Thymus (tissue), 11 donors: ENCODE data around the gene ARHGAP25. TPM values are rescaled to one million over a fixed set of nuclear protein-coding genes. Genes with fewer than 3 reads are reported as not detected.
A peak's percentile ranks its signal among the peaks of the same experiment; 100 is the strongest.

Source experiments
- DNase-seq, 9 donors: peaks; one replicate each; pipeline ENCODE4 v3.0.0-alpha.2; 2013; ENCODE audit warnings: low spot score in 9 of 9, low read depth in 6 of 9, missing footprints in 1 of 9
- H3K27ac ChIP-seq, 2 donors: one replicate each; pipeline ENCODE4 v1.5.1; 2013; ENCODE audit warnings: control low read depth in 1 of 2, low read depth in 1 of 2, low read length in 1 of 2, mild to moderate bottlenecking in 1 of 2, moderate library complexity in 1 of 2
- H3K27me3 ChIP-seq, 2 donors: one replicate each; pipeline ENCODE4 v1.5.1; 2013; ENCODE audit warnings: low read length in 1 of 2; ENCODE audit not compliant: control insufficient read depth in 2 of 2, insufficient read depth in 1 of 2
- H3K36me3 ChIP-seq, 2 donors: one replicate each; pipeline ENCODE4 v1.5.1; 2013; ENCODE audit warnings: low read length in 1 of 2, mild to moderate bottlenecking in 1 of 2, moderate library complexity in 1 of 2; ENCODE audit not compliant: control insufficient read depth in 2 of 2, insufficient read depth in 2 of 2
- H3K4me1 ChIP-seq, 2 donors: one replicate each; pipeline ENCODE4 v1.5.1; 2013; ENCODE audit warnings: low read length in 2 of 2; ENCODE audit not compliant: control insufficient read depth in 2 of 2, insufficient read depth in 2 of 2
- H3K4me3 ChIP-seq, 2 donors: one replicate each; pipeline ENCODE4 v1.5.1; 2013; ENCODE audit warnings: low read length in 2 of 2, control low read depth in 1 of 2, mild to moderate bottlenecking in 1 of 2
- H3K9me3 ChIP-seq, 2 donors: one replicate each; pipeline ENCODE4 v1.5.1; 2013; ENCODE audit warnings: low read length in 1 of 2, mild to moderate bottlenecking in 1 of 2; ENCODE audit not compliant: control insufficient read depth in 2 of 2, insufficient read depth in 1 of 2
- WGBS: extraction: QIAGEN DNeasy Blood & Tissue Kit; methylation state at CpG from one replicate; pipeline ENCODE4 v1.1.7; 2013; 5-methylcytosine and 5-hydroxymethylcytosine counted together
- polyA plus RNA-seq: library from polyadenylated mRNA; stranded (reverse); fragments of 200-250 nt; gene quantifications from one replicate; pipeline ENCODE4 v1.2.3, GENCODE V29; 2013
- total RNA-seq: library from RNA; stranded (reverse); fragments of 120-200 nt; gene quantifications from one replicate; pipeline ENCODE4 v1.2.4, GENCODE V29; 2013
- donor health status: healthy.

ARHGAP25 gene
- total and polyA plus RNA-seq, 2 donors: 31.7 to 32.2 TPM

DNA sequence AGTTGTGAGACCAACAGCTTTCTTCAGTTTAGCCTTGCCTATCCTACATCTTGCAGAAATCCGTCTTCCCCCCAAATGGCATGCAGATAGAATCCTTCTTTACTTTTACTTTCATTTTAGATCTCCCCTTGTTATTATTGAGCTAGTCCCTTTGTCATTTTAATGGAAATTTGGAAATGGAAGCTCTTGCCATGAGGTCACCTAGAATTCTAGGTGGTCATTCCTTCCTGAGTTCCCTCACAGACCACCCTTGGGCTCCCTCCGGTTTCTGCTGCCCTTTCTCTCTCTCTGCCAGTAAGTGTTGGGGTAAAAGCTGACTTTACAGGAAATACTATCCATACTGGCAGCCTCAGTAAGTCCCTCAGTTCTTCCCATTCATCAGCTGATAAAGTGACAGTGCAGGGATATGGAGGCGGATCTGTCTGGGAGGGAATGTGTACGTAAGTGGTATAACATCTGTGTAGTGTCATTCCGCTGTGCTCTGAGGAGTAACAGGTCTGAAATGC lies 30.2 kb downstream of the ARHGAP25 start:
- H3K4me3 ChIP-seq: peak overlapping the region in 1 of 2 donors; percentile 27
- DNase-seq: no peak

DNA sequence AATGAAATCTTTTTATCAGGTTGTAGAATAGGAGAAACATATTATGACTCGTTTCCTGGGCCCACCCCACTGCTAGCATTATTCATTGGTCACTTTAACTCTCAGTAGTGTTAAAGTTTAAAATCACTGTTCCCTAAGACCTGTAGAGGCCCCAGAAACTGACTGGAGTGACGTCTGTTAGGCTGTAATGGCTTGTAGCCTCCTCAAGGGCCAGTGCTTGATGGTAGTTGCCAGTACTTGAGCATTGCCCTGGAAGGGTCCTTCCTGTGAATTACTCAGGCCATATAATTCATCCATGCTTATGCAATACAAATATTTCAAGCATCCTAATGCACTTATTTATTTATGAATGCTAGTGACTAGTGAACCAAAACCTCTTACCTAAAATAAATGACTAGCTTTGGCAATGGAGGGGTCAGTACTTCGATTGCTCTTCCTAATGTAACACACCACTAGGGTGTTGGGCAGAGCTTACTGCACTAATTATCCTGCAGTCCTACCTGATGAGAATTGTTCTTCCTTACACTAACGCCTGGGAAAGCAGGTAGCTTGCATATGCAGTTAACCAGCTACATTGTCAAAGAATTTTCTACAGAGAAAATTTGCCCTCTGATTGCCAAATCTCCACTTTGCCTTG lies 31.2 kb downstream of the ARHGAP25 start:
- H3K4me1 ChIP-seq: peaks cover 55 to 73% of the 10 kb centered on the region in 2 donors
- WGBS: 60% methylated on average over 4 of the region's 4 CpGs
- no peaks in the 10 kb centered on the region for H3K27me3 ChIP-seq
- H3K27ac ChIP-seq: peak overlapping the region; percentile 90 to 92
- H3K36me3 ChIP-seq: no peaks in the 10 kb centered on the region
- H3K9me3 ChIP-seq: no peaks in the 10 kb centered on the region
- no peak for DNase-seq
- H3K4me3 ChIP-seq: no peak overlapping the region

More for the DNA sequence above, 30.2 kb downstream of the ARHGAP25 start:
- Histone ChIP-seq H3K36me3 (no peaks in the 10 kb centered on the region), H3K27me3 (no peaks in the 10 kb centered on the region), H3K9me3 (no peaks in the 10 kb centered on the region), H3K4me1 (peaks cover 47 to 63% of the 10 kb centered on the region in 2 donors), H3K27ac (peak overlapping the region; percentile 53 to 78)
- 92% methylated on average over 5 of the region's 5 CpGs for WGBS

DNA sequence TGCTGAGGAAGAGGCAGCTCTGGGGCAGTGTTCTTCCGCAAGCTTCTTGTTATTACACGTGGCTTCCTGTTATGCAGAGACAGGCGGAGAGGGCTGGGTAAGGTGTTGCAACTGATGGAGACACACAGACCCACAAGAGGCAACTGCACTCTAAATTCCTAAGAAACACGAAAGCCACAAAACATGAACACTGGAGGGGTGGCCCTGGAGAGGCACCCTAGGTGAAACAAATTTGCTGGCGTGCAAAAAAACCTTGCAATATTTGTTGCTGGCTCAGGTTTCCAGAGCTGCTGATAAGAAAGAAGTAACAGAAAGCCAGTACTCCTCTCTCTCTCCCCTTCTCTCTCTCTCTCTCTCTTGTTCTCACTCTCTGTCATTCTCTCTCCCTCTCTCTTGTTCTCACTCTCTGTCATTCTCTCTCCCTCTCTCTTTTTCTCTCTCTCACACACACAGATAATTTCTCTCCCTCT lies 31.8 kb downstream of the ARHGAP25 start:
- WGBS: 3% methylated on average over 5 of the region's 5 CpGs
- Histone ChIP-seq H3K36me3 (no peaks in the 10 kb centered on the region), H3K4me3 (no peak overlapping the region), H3K9me3 (no peaks in the 10 kb centered on the region), H3K4me1 (peaks cover 57 to 78% of the 10 kb centered on the region in 2 donors), H3K27me3 (no peaks in the 10 kb centered on the region), H3K27ac (peak overlapping the region; percentile 90 to 92)
- DNase-seq: peak in 7 of 9 donors; percentile 50 to 87 (median 67)

DNA sequence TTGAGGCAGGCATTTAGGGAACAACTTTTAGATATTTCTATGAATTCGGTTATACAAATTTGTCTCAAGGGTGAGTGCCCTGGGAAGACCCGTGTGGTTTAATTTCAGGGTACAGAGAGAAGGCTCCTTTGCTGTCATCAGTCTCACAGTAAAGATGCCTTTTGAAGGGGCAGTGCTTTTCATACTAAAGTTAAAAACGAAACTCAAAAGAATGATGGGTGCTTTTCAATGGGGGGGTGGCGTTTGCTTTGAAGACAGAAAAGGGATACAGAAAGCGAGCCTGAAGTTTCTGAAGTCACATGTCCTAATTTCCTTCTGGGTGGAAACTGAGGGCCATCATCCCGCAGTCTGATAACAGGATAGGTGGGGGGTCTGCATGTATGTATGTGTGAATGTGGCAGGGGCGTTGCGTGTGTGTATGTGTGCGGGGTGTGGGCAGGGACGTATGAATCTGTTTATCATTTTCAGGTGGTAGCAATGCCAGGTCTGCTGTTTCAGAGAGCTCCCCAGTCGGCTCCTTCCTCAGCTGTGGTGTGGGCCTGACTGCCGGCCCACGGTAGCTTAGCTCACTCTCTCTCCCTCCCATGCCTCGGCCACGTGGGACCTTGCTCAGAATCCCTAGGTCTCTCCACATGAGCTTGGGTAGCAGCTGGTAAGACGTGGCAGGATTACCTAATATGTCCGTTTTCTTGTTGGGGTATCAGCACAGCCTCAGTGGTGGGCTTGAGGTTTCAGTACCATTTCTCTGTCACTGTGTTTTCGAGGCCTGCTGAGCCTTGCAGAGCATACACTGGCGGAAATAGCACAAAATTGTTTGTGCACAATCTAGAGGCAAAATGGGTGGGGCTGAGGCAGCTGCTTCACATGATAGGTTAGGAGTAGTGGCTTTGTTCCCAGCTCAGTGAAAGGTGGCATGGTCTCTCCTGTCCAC lies 32.7 kb downstream of the ARHGAP25 start:
- WGBS: 82% methylated on average over 19 of the region's 19 CpGs
- peaks cover 58 to 84% of the 10 kb centered on the region in 2 donors for H3K4me1 ChIP-seq
- peak in 2 of 9 donors; percentile 40 to 66 for DNase-seq
- no peak overlapping the region for H3K4me3 ChIP-seq
- no peaks in the 10 kb centered on the region for H3K27me3 ChIP-seq
- no peaks in the 10 kb centered on the region for H3K36me3 ChIP-seq
- no peaks in the 10 kb centered on the region for H3K9me3 ChIP-seq
- H3K27ac ChIP-seq: peak overlapping the region; percentile 90 to 92

DNA sequence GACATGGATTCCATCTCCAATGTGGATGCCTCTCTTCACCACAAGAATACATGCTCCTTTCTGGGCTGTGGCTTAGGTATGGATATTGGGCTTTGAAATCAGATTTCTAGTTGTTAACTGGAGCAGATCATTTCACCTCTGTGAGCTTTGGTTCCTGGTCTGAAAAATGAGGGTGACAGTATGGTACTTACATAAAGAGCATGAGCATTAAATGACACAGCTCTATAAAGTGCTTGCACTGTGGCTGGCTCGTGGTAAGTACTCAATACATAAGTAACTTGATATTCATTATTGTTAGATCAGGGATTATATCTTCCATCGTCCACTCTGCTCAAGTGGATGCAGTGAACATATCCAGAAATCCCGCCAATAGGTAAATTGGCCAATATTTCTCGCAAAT lies 33.4 kb downstream of the ARHGAP25 start:
- Histone ChIP-seq H3K27me3 (no peaks in the 10 kb centered on the region), H3K9me3 (no peaks in the 10 kb centered on the region), H3K4me3 (no peak overlapping the region), H3K36me3 (no peaks in the 10 kb centered on the region), H3K27ac (peak overlapping the region; percentile 90 to 92), H3K4me1 (peaks cover 54 to 79% of the 10 kb centered on the region in 2 donors)
- DNase-seq: no peak
- WGBS: 95% methylated on average over 4 of the region's 4 CpGs

DNA sequence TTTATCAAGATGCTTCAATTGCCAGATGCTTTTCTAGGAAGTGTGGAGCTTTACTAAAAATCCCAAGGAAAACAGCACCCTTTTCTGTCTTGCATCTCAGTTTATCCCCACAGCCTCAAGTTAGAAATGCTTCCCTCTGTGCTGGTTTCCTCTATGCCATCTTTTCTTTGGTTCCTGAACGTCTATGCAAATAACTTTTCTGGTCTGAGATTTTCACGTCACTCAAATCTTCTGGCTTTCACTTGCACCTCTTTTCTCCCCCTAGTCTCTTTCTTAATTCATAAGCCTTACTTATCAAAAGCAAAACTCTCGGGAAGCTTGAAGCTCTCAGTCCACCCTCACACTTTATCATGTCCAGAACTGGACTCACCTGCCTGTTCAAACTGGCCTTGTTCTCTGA lies 33.9 kb downstream of the ARHGAP25 start:
- no peaks in the 10 kb centered on the region for H3K27me3 ChIP-seq
- H3K27ac ChIP-seq: peak overlapping the region; percentile 90 to 92
- H3K4me1 ChIP-seq: peaks cover 54 to 79% of the 10 kb centered on the region in 2 donors
- no peak for DNase-seq
- H3K36me3 ChIP-seq: no peaks in the 10 kb centered on the region
- H3K9me3 ChIP-seq: no peaks in the 10 kb centered on the region
- WGBS: 87% methylated on average over 3 of the region's 3 CpGs
- H3K4me3 ChIP-seq: no peak overlapping the region

DNA sequence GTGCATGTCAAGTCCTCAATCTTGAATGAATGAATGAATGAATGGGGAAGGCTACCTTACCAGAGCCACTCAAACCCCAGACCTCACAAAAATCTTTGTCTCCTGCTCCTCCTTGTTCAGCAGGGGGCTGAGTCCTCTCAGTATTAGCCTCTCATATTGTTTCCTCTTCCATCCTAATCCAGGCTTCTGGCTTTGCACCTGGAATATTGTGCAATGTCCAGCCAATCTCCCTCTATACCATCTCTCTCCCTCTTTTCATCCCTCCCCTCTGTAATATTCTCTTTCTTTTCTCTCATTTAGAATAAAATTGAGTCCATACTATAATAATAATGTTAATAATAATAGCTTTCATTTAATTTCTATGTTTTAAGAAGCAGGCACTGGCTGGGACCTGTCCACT lies 34.3 kb downstream of the ARHGAP25 start:
- no peak for DNase-seq
- peak overlapping the region; percentile 8 to 86 for H3K27ac ChIP-seq
- H3K9me3 ChIP-seq: no peaks in the 10 kb centered on the region
- no peaks in the 10 kb centered on the region for H3K36me3 ChIP-seq
- peaks cover 55 to 80% of the 10 kb centered on the region in 2 donors for H3K4me1 ChIP-seq
- H3K4me3 ChIP-seq: no peak overlapping the region
- H3K27me3 ChIP-seq: no peaks in the 10 kb centered on the region

DNA sequence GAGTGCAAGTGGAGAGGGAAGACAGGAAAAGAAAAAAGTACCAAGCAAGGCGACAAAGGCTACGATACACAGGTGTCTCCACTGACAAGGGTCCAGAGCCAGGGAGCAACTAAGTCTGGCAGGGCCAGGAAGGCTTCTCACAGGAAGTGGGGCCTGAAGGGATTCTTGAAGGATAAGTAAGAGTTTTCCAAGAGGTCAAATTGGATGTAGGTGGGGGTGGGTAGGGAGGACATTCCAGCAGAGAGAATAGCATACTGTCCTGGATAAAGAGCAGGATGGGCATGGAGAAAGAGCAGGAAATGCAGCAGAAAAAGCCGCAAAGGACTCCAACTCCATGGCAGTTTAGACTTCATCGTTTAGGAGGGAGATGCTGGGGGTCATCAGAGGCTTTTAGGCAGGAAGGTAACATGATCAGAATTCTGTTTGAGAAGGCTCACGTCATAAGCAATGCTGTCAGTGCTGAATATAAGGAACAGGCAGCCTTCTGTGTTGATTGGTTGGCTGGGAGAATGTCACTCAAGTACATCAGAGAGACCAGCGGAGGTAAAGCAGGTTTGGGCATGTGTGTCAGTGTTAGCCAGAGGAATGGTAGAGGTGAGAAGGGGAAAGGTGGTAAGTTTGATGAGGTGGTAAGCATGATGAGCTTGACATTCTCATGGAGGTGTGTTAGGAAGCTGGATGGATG lies 35.1 kb downstream of the ARHGAP25 start:
- Histone ChIP-seq H3K9me3 (no peaks in the 10 kb centered on the region), H3K4me3 (no peak overlapping the region), H3K4me1 (peaks cover 57 to 80% of the 10 kb centered on the region in 2 donors), H3K27ac (peak overlapping the region; percentile 76 to 86), H3K36me3 (no peaks in the 10 kb centered on the region), H3K27me3 (no peaks in the 10 kb centered on the region)
- peak in 1 of 9 donors; percentile 24 for DNase-seq
- WGBS: 81% methylated on average over 6 of the region's 6 CpGs
